GM12872 (cell line): ENCODE results near the gene MFRP.

ENCODE experiments used
- CTCF ChIP-seq: IDR thresholded peaks from 3 replicates; pipeline ENCODE4 v1.5.1; 2011; ENCODE audit warnings: low read depth, mild to moderate bottlenecking, low read length, moderate library complexity; ENCODE audit not compliant: insufficient read depth

The MFRP gene

GRCh38 chr11:119306373-119306890 lies 40.1 kb downstream of the MFRP start:
- TF ChIP-seq CTCF: no peak

GRCh38 chr11:119305556-119306372 lies 40.7 kb downstream of the MFRP start:
- no peak for TF ChIP-seq CTCF

- no peak for TF ChIP-seq CTCF
These were observed 43.2 kb downstream of the MFRP start for GRCh38 chr11:119303227-119303718.

GRCh38 chr11:119300198-119300964 lies 46.1 kb downstream of the MFRP start:
- no peak for TF ChIP-seq CTCF

GRCh38 chr11:119299416-119299815 lies 47.1 kb downstream of the MFRP start:
- TF ChIP-seq CTCF: no peak

GRCh38 chr11:119298726-119299125 lies 47.8 kb downstream of the MFRP start:
- no peak for TF ChIP-seq CTCF

- no peak for TF ChIP-seq CTCF
These were observed 48.6 kb downstream of the MFRP start for GRCh38 chr11:119297938-119298337.
